ENCODE measurements around the gene ZNF44. TPM values are rescaled to one million over a fixed set of nuclear protein-coding genes. Genes with fewer than 3 reads are reported as not detected.

The ZNF44 gene
- total and polyA plus RNA-seq, 9 of the 15 experiments (the other 6 are each of a cell fraction or from before 2014, with no cell fraction given): 2.6 to 8.3 (median 4.4) TPM

DNA sequence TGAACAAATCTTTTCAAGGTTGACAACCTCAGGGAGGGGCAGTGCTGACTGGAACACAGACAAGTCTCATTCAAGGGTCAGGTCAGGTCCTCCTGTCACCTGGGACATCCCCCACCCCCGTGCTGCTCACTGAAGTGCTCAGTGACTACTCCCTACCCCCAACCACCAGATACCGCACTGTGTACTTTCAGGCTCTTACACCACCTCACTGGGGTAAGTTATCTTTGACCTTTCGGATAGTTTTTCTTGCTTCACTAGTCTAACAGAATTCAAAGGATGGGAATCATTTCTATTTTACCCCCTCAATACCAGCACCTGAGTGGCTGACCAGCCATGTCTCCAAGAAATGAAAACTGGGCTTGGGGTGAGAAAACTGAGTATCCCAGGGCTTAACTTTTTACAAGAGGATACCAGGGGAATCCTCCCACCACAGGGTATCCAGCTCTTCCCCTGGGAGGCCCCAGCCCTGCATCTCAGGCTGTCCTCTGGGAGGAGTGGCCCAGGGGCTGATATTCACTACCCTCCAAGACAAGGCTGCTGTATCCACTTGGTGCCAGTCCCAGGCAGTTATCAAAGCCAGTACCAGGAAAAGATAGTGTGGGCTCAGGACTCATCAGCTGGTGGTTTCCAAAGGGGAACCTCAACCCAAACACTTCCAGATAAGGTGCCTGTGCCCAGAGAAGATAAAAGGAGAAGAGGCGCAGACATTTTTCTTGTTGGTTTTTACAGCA, 36.7 kb upstream of the ZNF44 start (continued):
- TF ChIP-seq SMARCC2 (IDR thresholded peaks at IDR 0.05; ENCODE audit: low read depth) (no peak), KAT7 (CRISPR knock-in tag; IDR thresholded peaks at IDR 0.05; ENCODE audit: borderline replicate concordance) (no peak), BCOR (IDR thresholded peaks at IDR 0.05) (no peak), POLR2AphosphoS2 (IDR thresholded peaks at IDR 0.05; ENCODE audit: low read length) (no peak), LCOR (CRISPR knock-in tag; IDR thresholded peaks at IDR 0.05) (no peak), FOXK2 (conservative IDR thresholded peaks at IDR 0.05 in 1 of 2, IDR thresholded peaks at IDR 0.05 in 1 of 2; ENCODE audit: low read depth in 2 of 2) (no peak), POLR3A (IDR thresholded peaks at IDR 0.05; ENCODE audit: borderline replicate concordance, extremely low read depth, insufficient read depth, insufficient read length) (no peak), MTA1 (IDR thresholded peaks at IDR 0.05; ENCODE audit: borderline replicate concordance) (no peak), NR2C2 (CRISPR knock-in tag; IDR thresholded peaks at IDR 0.05) (no peak), NR2C2 (tag; IDR thresholded peaks at IDR 0.05) (peak; percentile 59; the same call in 1 of the 2 replicates), TBL1XR1 (IDR thresholded peaks at IDR 0.05; ENCODE audit: low read length in 2 of 2) (peak in 1 of 2 experiments; percentile 23; a peak in 1 of 4 replicates), HDGF (IDR thresholded peaks at IDR 0.05) (no peak), ZNF263 (CRISPR knock-in tag; IDR thresholded peaks at IDR 0.05; ENCODE audit: borderline replicate concordance) (no peak), TRIM24 (IDR thresholded peaks at IDR 0.05) (peak in 1 of 2 experiments; percentile 23; a peak in 1 of 4 replicates), CBX8 (IDR thresholded peaks at IDR 0.05; ENCODE audit: borderline replicate concordance, extremely low read depth, low read depth, low read length, poor library complexity, severe bottlenecking) (no peak), GABPB2 (CRISPR knock-in tag; conservative IDR thresholded peaks at IDR 0.05) (no peak), RBM34 (IDR thresholded peaks at IDR 0.05; ENCODE audit: borderline replicate concordance, insufficient read depth, low read length) (no peak)
- TF ChIP-seq, protein P1, sequence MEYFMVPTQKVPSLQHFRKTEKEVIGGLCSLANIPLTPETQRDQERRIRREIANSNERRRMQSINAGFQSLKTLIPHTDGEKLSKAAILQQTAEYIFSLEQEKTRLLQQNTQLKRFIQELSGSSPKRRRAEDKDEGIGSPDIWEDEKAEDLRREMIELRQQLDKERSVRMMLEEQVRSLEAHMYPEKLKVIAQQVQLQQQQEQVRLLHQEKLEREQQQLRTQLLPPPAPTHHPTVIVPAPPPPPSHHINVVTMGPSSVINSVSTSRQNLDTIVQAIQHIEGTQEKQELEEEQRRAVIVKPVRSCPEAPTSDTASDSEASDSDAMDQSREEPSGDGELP (CRISPR knock-in tag; IDR thresholded peaks at IDR 0.05; ENCODE audit: borderline replicate concordance): peak; percentile 40; the same call in 1 of the 2 replicates
- TF ChIP-seq, protein P2, sequence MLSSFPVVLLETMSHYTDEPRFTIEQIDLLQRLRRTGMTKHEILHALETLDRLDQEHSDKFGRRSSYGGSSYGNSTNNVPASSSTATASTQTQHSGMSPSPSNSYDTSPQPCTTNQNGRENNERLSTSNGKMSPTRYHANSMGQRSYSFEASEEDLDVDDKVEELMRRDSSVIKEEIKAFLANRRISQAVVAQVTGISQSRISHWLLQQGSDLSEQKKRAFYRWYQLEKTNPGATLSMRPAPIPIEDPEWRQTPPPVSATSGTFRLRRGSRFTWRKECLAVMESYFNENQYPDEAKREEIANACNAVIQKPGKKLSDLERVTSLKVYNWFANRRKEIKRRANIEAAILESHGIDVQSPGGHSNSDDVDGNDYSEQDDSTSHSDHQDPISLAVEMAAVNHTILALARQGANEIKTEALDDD (IDR thresholded peaks at IDR 0.05): peak; percentile 81
- TF ChIP-seq, protein P3, sequence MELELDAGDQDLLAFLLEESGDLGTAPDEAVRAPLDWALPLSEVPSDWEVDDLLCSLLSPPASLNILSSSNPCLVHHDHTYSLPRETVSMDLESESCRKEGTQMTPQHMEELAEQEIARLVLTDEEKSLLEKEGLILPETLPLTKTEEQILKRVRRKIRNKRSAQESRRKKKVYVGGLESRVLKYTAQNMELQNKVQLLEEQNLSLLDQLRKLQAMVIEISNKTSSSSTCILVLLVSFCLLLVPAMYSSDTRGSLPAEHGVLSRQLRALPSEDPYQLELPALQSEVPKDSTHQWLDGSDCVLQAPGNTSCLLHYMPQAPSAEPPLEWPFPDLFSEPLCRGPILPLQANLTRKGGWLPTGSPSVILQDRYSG (tag; conservative IDR thresholded peaks at IDR 0.05; ENCODE audit: low read depth): no peak
- TF ChIP-seq, protein P4, sequence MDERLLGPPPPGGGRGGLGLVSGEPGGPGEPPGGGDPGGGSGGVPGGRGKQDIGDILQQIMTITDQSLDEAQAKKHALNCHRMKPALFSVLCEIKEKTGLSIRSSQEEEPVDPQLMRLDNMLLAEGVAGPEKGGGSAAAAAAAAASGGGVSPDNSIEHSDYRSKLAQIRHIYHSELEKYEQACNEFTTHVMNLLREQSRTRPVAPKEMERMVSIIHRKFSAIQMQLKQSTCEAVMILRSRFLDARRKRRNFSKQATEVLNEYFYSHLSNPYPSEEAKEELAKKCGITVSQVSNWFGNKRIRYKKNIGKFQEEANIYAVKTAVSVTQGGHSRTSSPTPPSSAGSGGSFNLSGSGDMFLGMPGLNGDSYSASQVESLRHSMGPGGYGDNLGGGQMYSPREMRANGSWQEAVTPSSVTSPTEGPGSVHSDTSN (CRISPR knock-in tag; IDR thresholded peaks at IDR 0.05; ENCODE audit: low read depth): no peak
- TF ChIP-seq, protein P4 (tag; conservative IDR thresholded peaks at IDR 0.05; ENCODE audit: low read depth): no peak

Data from K562 (cell line).